Panc1 (cell line): ENCODE measurements around the gene ABHD12. TPM values are rescaled to one million over a fixed set of nuclear protein-coding genes. Genes with fewer than 3 reads are reported as not detected.
"Not testable (repeated sequence)": the region's sequence is repeated elsewhere in the genome, so short reads cannot be mapped to it uniquely, and the experiment has no call there.

Experiments
- ATAC-seq: fragments of 200-7000 bp; cut with Tn5 transposase; 2 replicates; pipeline ENCODE4 v1.9.1; 2020; ENCODE audit warnings: mild to moderate bottlenecking, moderate library complexity
- BruUV-seq: library from RNA; stranded (reverse); fragments of 400-500 nt; replicated peaks from 2 replicates; lab custom pipeline; 2021; lab: Mats Ljungman, UMichigan
- CTCF ChIA-PET: fragments of 300-600 bp; sonication (Branson Sonifier 250); formaldehyde crosslinking; loops from one replicate; lab custom pipeline; 2022; ENCODE audit warnings: antibody characterized with exemption; lab: Charles Lee
- POLR2A ChIA-PET: fragments of 300-600 bp; sonication (Branson Sonifier 250); formaldehyde crosslinking; loops from one replicate; lab custom pipeline; 2022; ENCODE audit warnings: antibody characterized with exemption; lab: Charles Lee
- DNase-seq: peaks from one replicate; pipeline ENCODE4 v3.0.0-alpha.2; 2010; ENCODE audit warnings: low read depth, low spot score
- H3K27ac ChIP-seq: 2 replicates; pipeline ENCODE4 v1.5.1; 2011; ENCODE audit warnings: mild to moderate bottlenecking, low read length, inconsistent platforms
- H3K27me3 ChIP-seq: fragments of 200-500 bp; sonication (Bioruptor generic); 2 replicates; pipeline ENCODE4 v1.6.0; 2014; ENCODE audit warnings: low read length, inconsistent platforms; ENCODE audit not compliant: control insufficient read depth, insufficient read depth
- H3K36me3 ChIP-seq: fragments of 200-500 bp; sonication (Bioruptor generic); 2 replicates; pipeline ENCODE4 v1.5.1; 2014; ENCODE audit warnings: inconsistent platforms, mild to moderate bottlenecking, low read length, moderate library complexity; ENCODE audit not compliant: control insufficient read depth, insufficient read depth
- H3K4me1 ChIP-seq: 2 replicates; pipeline ENCODE4 v1.5.1; 2011; ENCODE audit warnings: inconsistent platforms, mild to moderate bottlenecking, low read length, moderate library complexity; ENCODE audit not compliant: control insufficient read depth, insufficient read depth
- H3K4me3 ChIP-seq, 2 experiments: 2 replicates each; pipeline ENCODE4 v1.5.1; 2011 to 2012; ENCODE audit warnings: low read depth in 2 of 2, low read length in 2 of 2, mild to moderate bottlenecking in 2 of 2, inconsistent platforms in 1 of 2, moderate library complexity in 1 of 2
- H3K9me3 ChIP-seq: fragments of 200-500 bp; sonication (Bioruptor generic); 2 replicates; pipeline ENCODE4 v1.5.1; 2014; ENCODE audit warnings: low read depth, mild to moderate bottlenecking, inconsistent platforms, low read length, moderate library complexity; ENCODE audit not compliant: control insufficient read depth, insufficient read depth
- POLR2AphosphoS5 ChIP-seq: IDR thresholded peaks from 2 replicates; pipeline ENCODE4 v1.6.1; 2012; ENCODE audit warnings: mild to moderate bottlenecking, low read depth, low read length, moderate library complexity
- REST ChIP-seq, 2 experiments: IDR thresholded peaks; 2 replicates each; pipeline ENCODE4 v1.6.1; 2011 to 2012; ENCODE audit warnings: low read depth in 2 of 2, control low read depth in 1 of 2, low read length in 1 of 2, mild to moderate bottlenecking in 1 of 2, moderate library complexity in 1 of 2; ENCODE audit not compliant: insufficient read depth in 1 of 2
- SIN3A ChIP-seq: IDR thresholded peaks from 2 replicates; pipeline ENCODE4 v1.6.1; 2012; ENCODE audit warnings: low read depth, mild to moderate bottlenecking, low read length, moderate library complexity, borderline replicate concordance; ENCODE audit not compliant: insufficient read depth
- TCF7L2 ChIP-seq: IDR thresholded peaks from 2 replicates; pipeline ENCODE4 v1.6.1; 2011; ENCODE audit warnings: mild to moderate bottlenecking, low read depth, low read length, inconsistent platforms
- in situ Hi-C: cut with HindIII; loops from 2 replicates; pipeline ENCODE4 v1.10.0; 2016; ENCODE audit warnings: low sequenced_read_pairs, low pct_unique_long_range_greater_than_20kb
- intact Hi-C: fragments of 100-400 bp; cut with micrococcal nuclease; formaldehyde crosslinking; loops from one replicate; pipeline ENCODE4 v1.10.0; 2022; ENCODE audit not compliant: unreplicated experiment
- total RNA-seq: library from RNA; stranded (reverse); gene quantifications from one replicate; pipeline ENCODE4 v1.2.1, GENCODE V29; 2021; ENCODE audit not compliant: unreplicated experiment
- TF ChIP-seq, protein P1 (sequence below): fragments of 450-650 bp; IDR thresholded peaks from 2 replicates; pipeline ENCODE4 v1.5.1; 2017; ENCODE audit warnings: mild to moderate bottlenecking

The ABHD12 gene
- total RNA-seq, 1 experiment from 2014 or later: 90.9 TPM

GRCh38 chr20:25269057-25269832 lies 121.4 kb downstream of the ABHD12 start:
- in situ Hi-C loops (no loop called here), intact Hi-C loops (no loop called here)
- Histone ChIP-seq H3K36me3 (peaks cover 37% of the 10 kb centered on the region), H3K4me1 (no peaks in the 10 kb centered on the region; the same call in 1 of the 2 replicates), H3K4me3 (no peak overlapping the region), H3K27ac (no peak overlapping the region), H3K9me3 (no peaks in the 10 kb centered on the region), H3K27me3 (no peaks in the 10 kb centered on the region)
- ChIA-PET POLR2A (no interaction called here), CTCF (no interaction called here)
- no TSS peak for BruUV-seq
- TF ChIP-seq SIN3A: no peak
- TF ChIP-seq TCF7L2: no peak
- TF ChIP-seq, protein P1, sequence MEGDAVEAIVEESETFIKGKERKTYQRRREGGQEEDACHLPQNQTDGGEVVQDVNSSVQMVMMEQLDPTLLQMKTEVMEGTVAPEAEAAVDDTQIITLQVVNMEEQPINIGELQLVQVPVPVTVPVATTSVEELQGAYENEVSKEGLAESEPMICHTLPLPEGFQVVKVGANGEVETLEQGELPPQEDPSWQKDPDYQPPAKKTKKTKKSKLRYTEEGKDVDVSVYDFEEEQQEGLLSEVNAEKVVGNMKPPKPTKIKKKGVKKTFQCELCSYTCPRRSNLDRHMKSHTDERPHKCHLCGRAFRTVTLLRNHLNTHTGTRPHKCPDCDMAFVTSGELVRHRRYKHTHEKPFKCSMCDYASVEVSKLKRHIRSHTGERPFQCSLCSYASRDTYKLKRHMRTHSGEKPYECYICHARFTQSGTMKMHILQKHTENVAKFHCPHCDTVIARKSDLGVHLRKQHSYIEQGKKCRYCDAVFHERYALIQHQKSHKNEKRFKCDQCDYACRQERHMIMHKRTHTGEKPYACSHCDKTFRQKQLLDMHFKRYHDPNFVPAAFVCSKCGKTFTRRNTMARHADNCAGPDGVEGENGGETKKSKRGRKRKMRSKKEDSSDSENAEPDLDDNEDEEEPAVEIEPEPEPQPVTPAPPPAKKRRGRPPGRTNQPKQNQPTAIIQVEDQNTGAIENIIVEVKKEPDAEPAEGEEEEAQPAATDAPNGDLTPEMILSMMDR: no peak
- DNase-seq (no peak), ATAC-seq (no peak)

- H3K27ac ChIP-seq, ATAC-seq, POLR2A ChIA-PET, H3K9me3 ChIP-seq, BruUV-seq, H3K27me3 ChIP-seq, intact Hi-C loops, H3K4me3 ChIP-seq, DNase-seq, CTCF ChIA-PET, in situ Hi-C loops: not testable (repeated sequence)
- peaks cover 17% of the 10 kb centered on the region for H3K4me1 ChIP-seq
- H3K36me3 ChIP-seq: peaks cover 12% of the 10 kb centered on the region
These were observed 129.7 kb downstream of the ABHD12 start for GRCh38 chr20:25260770-25261437.

DNA sequence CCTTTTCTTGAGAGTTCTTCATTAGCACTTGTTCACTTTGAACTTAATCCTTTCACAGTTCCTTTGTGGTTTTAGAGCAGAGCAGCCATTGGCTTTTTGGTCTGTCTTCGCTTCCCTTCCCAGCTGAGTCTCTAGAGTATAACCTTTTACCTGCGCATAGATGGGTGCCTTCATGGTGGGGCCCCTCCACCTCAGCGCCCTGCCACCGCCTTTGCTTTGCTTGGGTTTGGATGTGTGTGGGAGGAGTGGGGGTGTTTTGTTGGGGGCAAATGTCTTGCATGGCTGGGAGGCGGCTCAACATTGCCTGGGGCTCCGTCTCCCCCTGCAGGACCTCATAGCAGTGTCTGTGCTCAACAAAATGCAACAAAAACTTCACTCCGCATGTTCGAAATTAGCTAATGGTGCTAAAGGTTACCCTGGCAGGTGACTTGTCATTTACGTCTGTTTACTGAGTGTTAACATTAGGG lies 130.8 kb downstream of the ABHD12 start:
- BruUV-seq: no TSS peak
- POLR2A ChIA-PET: no interaction called here
- no peak for ATAC-seq
- in situ Hi-C loops (no loop called here), intact Hi-C loops (no loop called here)
- H3K4me3 ChIP-seq: no peak overlapping the region
- DNase-seq: no peak
- H3K9me3 ChIP-seq: no peaks in the 10 kb centered on the region
- H3K27me3 ChIP-seq: no peaks in the 10 kb centered on the region
- peak overlapping the region; percentile 23 for H3K27ac ChIP-seq
- CTCF ChIA-PET: no interaction called here
- TF ChIP-seq REST (IDR thresholded peaks at IDR 0.05; ENCODE audit: insufficient read depth in 1 of 2, low read depth in 2 of 2, low read length in 1 of 2) (no peak), POLR2AphosphoS5 (no peak), SIN3A (no peak)
- TF ChIP-seq, protein P1: no peak
- H3K36me3 ChIP-seq: peaks cover 12% of the 10 kb centered on the region
- H3K4me1 ChIP-seq: peaks cover 28% of the 10 kb centered on the region
